ENCODE data around the gene CNTLN. TPM values are rescaled to one million over a fixed set of nuclear protein-coding genes. Genes with fewer than 3 reads are reported as not detected.

The CNTLN gene
- total RNA-seq, 3 donors from 2014 or later (not counting 1 experiment from before 2014, with no cell fraction given), result 0.32 to 1.6 (median 0.63) TPM

DNA sequence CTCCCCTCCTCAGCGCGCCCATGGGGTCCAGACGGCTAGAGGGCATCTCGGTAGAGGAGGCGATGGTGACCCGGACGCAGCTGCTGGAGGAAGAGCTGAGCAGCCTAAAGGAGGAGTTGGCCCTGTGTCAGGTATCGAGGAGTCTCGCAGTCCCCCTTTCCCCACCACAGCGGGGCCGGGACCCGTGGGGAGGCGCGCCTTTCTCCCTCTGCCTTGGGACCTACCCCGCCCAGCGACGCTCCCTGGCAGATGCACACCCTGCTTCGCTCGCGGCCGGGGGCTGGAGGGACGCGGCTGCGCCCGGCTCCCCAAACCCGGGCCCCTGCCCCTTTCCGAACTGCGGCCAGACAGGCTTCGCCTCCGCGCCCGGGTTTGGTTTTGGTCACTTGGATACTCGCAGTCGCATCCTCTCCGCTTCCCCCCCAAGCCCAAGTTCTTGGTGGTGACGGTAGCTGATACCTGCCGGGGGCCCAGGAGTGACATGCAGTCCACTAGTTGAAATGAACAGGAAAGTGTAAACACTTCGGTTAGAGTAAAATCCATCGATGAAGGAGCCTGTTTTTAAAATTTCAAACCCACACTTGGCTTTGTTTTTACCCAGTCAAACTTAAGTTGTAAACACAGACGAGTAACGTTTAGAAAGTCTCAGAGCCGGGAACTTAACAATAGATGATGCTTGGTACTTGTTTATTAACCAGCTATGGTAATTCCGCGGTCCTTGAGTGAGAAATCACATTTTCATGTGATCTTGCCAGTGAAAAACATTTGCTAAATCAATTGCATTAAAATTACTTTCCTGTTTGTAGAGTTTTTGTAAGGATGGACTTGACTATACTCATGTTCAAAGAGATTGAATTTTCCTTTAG lies 688 bp downstream of the CNTLN start:
- intact Hi-C loops (cut with micrococcal nuclease), result no loop called here
- Mint-ChIP-seq H3K4me3 (peak overlapping the region; percentile 92), H3K36me3 (no peaks in the 10 kb centered on the region), H3K27ac (peak overlapping the region in 1 of 2 donors; percentile 83), H3K9me3 (no peaks in the 10 kb centered on the region), H3K4me1 (peaks cover 12 to 21% of the 10 kb centered on the region in 2 donors), H3K27me3 (ENCODE audit: low read depth in 2 of 2) (peaks cover 16 to 33% of the 10 kb centered on the region in 2 donors)
- Histone ChIP-seq H3K4me1 (ENCODE audit: control insufficient read depth, insufficient read depth, low read length) (peaks cover 8% of the 10 kb centered on the region), H3K27ac (ENCODE audit: low read length) (no peak overlapping the region), H3K36me3 (ENCODE audit: control insufficient read depth, insufficient read depth, low read length) (no peaks in the 10 kb centered on the region), H3K9me3 (ENCODE audit: control insufficient read depth, insufficient read depth, low read length) (no peaks in the 10 kb centered on the region), H3K4me3 (ENCODE audit: low read length) (peak overlapping the region; percentile 47), H3K27me3 (ENCODE audit: control insufficient read depth, insufficient read depth, low read length) (no peaks in the 10 kb centered on the region)
- WGBS (ENCODE audit: insufficient coverage), result 3% methylated on average over 44 of the region's 44 CpGs
- DNase-seq, result peak in 1 of 2 donors; percentile 15
- no peak for TF ChIP-seq CTCF (IDR thresholded peaks at IDR 0.05)
- peak; percentile 46 to 67 (median 62) for ATAC-seq

DNA sequence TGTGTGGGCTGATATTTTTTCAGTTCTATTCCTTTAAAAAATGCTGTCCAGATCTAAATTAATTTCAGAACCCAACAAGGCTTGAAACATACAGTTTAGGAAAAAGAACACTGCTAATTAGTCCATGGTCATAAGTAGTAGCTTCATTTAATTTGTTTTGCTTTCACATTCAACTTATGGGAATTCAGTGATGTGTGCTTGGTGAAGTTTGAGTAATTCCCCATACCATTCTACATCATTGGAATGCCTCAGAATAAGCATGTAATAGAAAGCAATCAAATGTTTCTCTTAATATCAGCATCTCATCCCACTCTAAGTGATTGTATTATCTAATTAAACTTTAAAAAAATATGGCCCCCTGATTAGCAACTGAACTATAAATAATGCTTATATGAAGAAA lies 2.7 kb downstream of the CNTLN start:
- TF ChIP-seq CTCF (IDR thresholded peaks at IDR 0.05), result no peak
- Mint-ChIP-seq H3K36me3 (no peaks in the 10 kb centered on the region), H3K27ac (no peak overlapping the region), H3K4me1 (peaks cover 12 to 21% of the 10 kb centered on the region in 2 donors), H3K4me3 (no peak overlapping the region), H3K9me3 (no peaks in the 10 kb centered on the region), H3K27me3 (ENCODE audit: low read depth in 2 of 2) (peaks cover 6 to 21% of the 10 kb centered on the region in 2 donors)
- intact Hi-C loops (cut with micrococcal nuclease), result no loop called here
- H3K27me3 ChIP-seq (ENCODE audit: control insufficient read depth, insufficient read depth, low read length), result no peaks in the 10 kb centered on the region
- H3K4me3 ChIP-seq (ENCODE audit: low read length), result no peak overlapping the region
- H3K4me1 ChIP-seq (ENCODE audit: control insufficient read depth, insufficient read depth, low read length), result peaks cover 8% of the 10 kb centered on the region
- DNase-seq, result no peak
- H3K27ac ChIP-seq (ENCODE audit: low read length), result no peak overlapping the region
- no peaks in the 10 kb centered on the region for H3K36me3 ChIP-seq (ENCODE audit: control insufficient read depth, insufficient read depth, low read length)
- H3K9me3 ChIP-seq (ENCODE audit: control insufficient read depth, insufficient read depth, low read length), result no peaks in the 10 kb centered on the region
- no peak for ATAC-seq

DNA sequence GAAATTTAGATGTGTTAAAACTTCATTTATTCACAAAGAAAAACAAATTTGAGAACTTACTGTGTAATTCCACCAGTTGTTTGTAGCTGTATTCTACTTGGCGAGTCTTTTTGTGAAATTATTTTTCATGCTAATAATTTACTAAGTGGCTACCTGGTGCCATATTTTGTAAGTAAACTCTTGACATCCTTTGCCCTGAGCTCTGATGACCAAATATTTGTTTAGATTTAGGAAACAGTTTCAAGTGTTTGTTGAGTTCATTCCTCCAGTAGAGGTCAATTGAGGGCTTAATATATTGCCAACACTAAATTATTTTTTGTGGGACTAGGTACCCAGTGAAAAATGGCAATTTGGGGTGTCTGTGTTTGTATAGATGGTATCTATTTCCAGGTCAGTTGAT lies 3.7 kb downstream of the CNTLN start:
- DNase-seq (no peak), ATAC-seq (no peak)
- Mint-ChIP-seq H3K27me3 (ENCODE audit: low read depth in 2 of 2) (peaks cover 5 to 12% of the 10 kb centered on the region in 2 donors), H3K36me3 (no peaks in the 10 kb centered on the region), H3K27ac (no peak overlapping the region), H3K4me1 (peaks cover 12 to 21% of the 10 kb centered on the region in 2 donors), H3K9me3 (no peaks in the 10 kb centered on the region), H3K4me3 (no peak overlapping the region)
- Histone ChIP-seq H3K4me3 (ENCODE audit: low read length) (no peak overlapping the region), H3K27ac (ENCODE audit: low read length) (no peak overlapping the region), H3K27me3 (ENCODE audit: control insufficient read depth, insufficient read depth, low read length) (no peaks in the 10 kb centered on the region), H3K4me1 (ENCODE audit: control insufficient read depth, insufficient read depth, low read length) (peaks cover 8% of the 10 kb centered on the region), H3K36me3 (ENCODE audit: control insufficient read depth, insufficient read depth, low read length) (no peaks in the 10 kb centered on the region), H3K9me3 (ENCODE audit: control insufficient read depth, insufficient read depth, low read length) (no peaks in the 10 kb centered on the region)
- intact Hi-C loops (cut with micrococcal nuclease), result no loop called here
- WGBS (ENCODE audit: insufficient coverage), result 100% methylated on average over 1 of the region's 1 CpG
- TF ChIP-seq CTCF (IDR thresholded peaks at IDR 0.05), result no peak
